CD8-positive, alpha-beta memory T cell (primary cell): ENCODE measurements around the gene GRK1. TPM values are rescaled to one million over a fixed set of nuclear protein-coding genes. Genes with fewer than 3 reads are reported as not detected.

ENCODE experiments used
- CTCF ChIA-PET: fragments of 350-600 bp; sonication (Branson Sonifier 250); formaldehyde crosslinking; loops from one replicate; lab custom pipeline; 2021; ENCODE audit warnings: antibody characterized with exemption; lab: Charles Lee
- POLR2A ChIA-PET: fragments of 350-600 bp; sonication (Branson Sonifier 250); formaldehyde crosslinking; loops from one replicate; lab custom pipeline; 2021; ENCODE audit warnings: antibody characterized with exemption; lab: Charles Lee
- DNase-seq, 5 donors: peaks; one replicate each; pipeline versions ENCODE4 v3.0.0 to v3.0.0-alpha.2; 2020 to 2022; ENCODE audit warnings: mixed read lengths in 1 of 5
- H3K27ac ChIP-seq: one replicate; pipeline ENCODE4 v1.7.0; 2013; ENCODE audit warnings: low read depth, mild to moderate bottlenecking, low read length, moderate library complexity
- H3K27me3 ChIP-seq: 2 replicates; pipeline ENCODE4 v1.7.0; 2013; ENCODE audit warnings: low read length, mild to moderate bottlenecking; ENCODE audit not compliant: insufficient read depth, poor library complexity, severe bottlenecking
- H3K36me3 ChIP-seq: 2 replicates; pipeline ENCODE4 v1.7.0; 2013; ENCODE audit warnings: mild to moderate bottlenecking, low read length, moderate library complexity; ENCODE audit not compliant: insufficient read depth
- H3K4me1 ChIP-seq: 2 replicates; pipeline ENCODE4 v1.7.0; 2013; ENCODE audit warnings: mild to moderate bottlenecking, low read length, moderate library complexity; ENCODE audit not compliant: insufficient read depth
- H3K4me3 ChIP-seq: 2 replicates; pipeline ENCODE4 v1.7.0; 2013; ENCODE audit warnings: mild to moderate bottlenecking, low read length
- H3K9me3 ChIP-seq: 2 replicates; pipeline ENCODE4 v1.7.0; 2013; ENCODE audit warnings: mild to moderate bottlenecking, low read length
- H3K27ac Mint-ChIP-seq, 8 donors: one replicate each; pipeline ENCODE4 v1.8.0; 2020 to 2021; ENCODE audit warnings: mixed read lengths in 8 of 8, mild to moderate bottlenecking in 6 of 8, inconsistent platforms in 3 of 8, moderate library complexity in 3 of 8
- H3K27me3 Mint-ChIP-seq, 2 donors: one replicate each; pipeline ENCODE4 v1.8.0; 2020 to 2021; ENCODE audit warnings: mixed read lengths in 2 of 2, mild to moderate bottlenecking in 1 of 2, moderate library complexity in 1 of 2
- H3K36me3 Mint-ChIP-seq, 3 donors: one replicate each; pipeline ENCODE4 v1.8.0; 2020 to 2021; ENCODE audit warnings: mixed read lengths in 3 of 3, inconsistent platforms in 1 of 3, mild to moderate bottlenecking in 1 of 3
- H3K4me1 Mint-ChIP-seq, 3 donors: one replicate each; pipeline ENCODE4 v1.8.0; 2020 to 2021; ENCODE audit warnings: mixed read lengths in 3 of 3, inconsistent platforms in 1 of 3, mild to moderate bottlenecking in 1 of 3
- H3K4me3 Mint-ChIP-seq, 7 donors: one replicate each; pipeline ENCODE4 v1.8.0; 2020 to 2021; ENCODE audit warnings: mixed read lengths in 7 of 7, mild to moderate bottlenecking in 6 of 7, moderate library complexity in 4 of 7, inconsistent platforms in 2 of 7
- H3K9me3 Mint-ChIP-seq, 5 donors: one replicate each; pipeline ENCODE4 v1.8.0; 2020 to 2022; ENCODE audit warnings: mixed read lengths in 5 of 5, mild to moderate bottlenecking in 3 of 5, moderate library complexity in 2 of 5, inconsistent platforms in 1 of 5
- polyA plus RNA-seq: library from polyadenylated mRNA; unstranded; fragments of 300-500 nt; fragmentation: Illumina TruSeq; gene quantifications from one replicate; pipeline ENCODE4 v1.2.3, GENCODE V29; 2021
- total RNA-seq, 2 experiments: library from RNA; stranded (reverse); gene quantifications; one replicate each; pipeline ENCODE4 v1.2.3, GENCODE V29; 2021

The GRK1 gene
- total and polyA plus RNA-seq, 3 experiments from 2014 or later: not detected

GRCh38 chr13:113754691-113755090 lies 87.7 kb downstream of the GRK1 start:
- peaks cover 11% of the 10 kb centered on the region for H3K4me1 ChIP-seq
- H3K27me3 Mint-ChIP-seq: peaks cover 19 to 31% of the 10 kb centered on the region in 2 donors
- DNase-seq: peak in 1 of 5 donors; percentile 39
- H3K36me3 Mint-ChIP-seq: peaks cover 0 to 3% (median 0%) of the 10 kb centered on the region in 3 donors
- H3K27ac Mint-ChIP-seq: no peak overlapping the region
- peaks cover 5 to 10% (median 9%) of the 10 kb centered on the region in 3 donors for H3K4me1 Mint-ChIP-seq
- H3K27ac ChIP-seq: no peak overlapping the region
- CTCF ChIA-PET: no interaction called here
- no peak overlapping the region for H3K4me3 ChIP-seq
- no peaks in the 10 kb centered on the region for H3K9me3 ChIP-seq
- POLR2A ChIA-PET: no interaction called here
- H3K4me3 Mint-ChIP-seq: no peak overlapping the region
- peaks cover 0 to 4% (median 0%) of the 10 kb centered on the region in 5 donors for H3K9me3 Mint-ChIP-seq
- no peaks in the 10 kb centered on the region for H3K36me3 ChIP-seq
- peaks cover 12% of the 10 kb centered on the region for H3K27me3 ChIP-seq

DNA sequence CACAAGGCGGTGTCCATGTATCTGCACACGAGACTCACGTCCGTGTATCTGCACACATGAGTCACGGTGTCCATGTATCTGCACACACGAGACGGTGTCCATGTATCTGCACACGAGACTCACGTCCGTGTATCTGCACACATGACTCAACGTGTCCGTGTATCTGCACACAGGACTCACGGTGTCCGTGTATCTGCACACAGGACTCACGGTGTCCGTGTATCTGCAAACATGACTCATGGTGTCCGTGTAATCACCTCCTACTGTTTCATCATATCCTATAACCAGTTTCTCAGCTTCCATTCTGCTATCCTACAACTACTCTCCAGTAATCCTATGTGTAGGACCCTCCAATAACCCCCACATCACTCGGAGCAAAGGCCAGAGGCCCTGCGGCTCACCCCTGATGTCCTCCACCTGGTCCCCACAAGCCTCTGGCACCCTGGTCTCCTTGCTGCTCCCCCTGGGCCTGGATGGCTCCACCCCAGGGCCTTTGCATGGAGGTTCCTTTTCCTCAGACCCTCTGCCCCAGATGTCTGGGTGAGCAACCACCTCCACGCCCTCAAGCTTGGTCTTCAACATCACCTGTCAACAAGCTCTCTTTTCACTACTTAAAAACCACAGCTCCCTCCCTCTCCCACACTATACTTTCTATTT lies 89.5 kb downstream of the GRK1 start:
- peaks cover 29% of the 10 kb centered on the region for H3K27me3 ChIP-seq
- CTCF ChIA-PET: no interaction called here

GRCh38 chr13:113758651-113759524 lies 91.9 kb downstream of the GRK1 start, which contains the start of gene TMEM255B:
Gene TMEM255B, plus strand, starts transcription at chr13:113759226. Its CDS starts 44 bp downstream, at chr13:113759270.
- CTCF ChIA-PET: no interaction called here
- Mint-ChIP-seq H3K9me3 (peaks cover 0 to 2% (median 0%) of the 10 kb centered on the region in 5 donors), H3K27me3 (peaks cover 49 to 70% of the 10 kb centered on the region in 2 donors), H3K27ac (peak within 1 kb of the TSS in 3 of 8 donors; percentile 31 to 81 (median 38)), H3K4me3 (peak within 1 kb of the TSS; percentile 84 to 93 (median 88)), H3K36me3 (peaks cover 0 to 3% (median 0%) of the 10 kb centered on the region in 3 donors), H3K4me1 (peaks cover 8 to 14% (median 13%) of the 10 kb centered on the region in 3 donors)
- Histone ChIP-seq H3K36me3 (no peaks in the 10 kb centered on the region), H3K4me1 (peaks cover 15% of the 10 kb centered on the region), H3K27ac (no peak within 1 kb of the TSS), H3K4me3 (peak within 1 kb of the TSS; percentile 65), H3K27me3 (peaks cover 40% of the 10 kb centered on the region), H3K9me3 (no peaks in the 10 kb centered on the region)
- peak; percentile 48 to 75 (median 65) for DNase-seq
- POLR2A ChIA-PET: no interaction called here

More for the DNA sequence above, 89.5 kb downstream of the GRK1 start:
- Histone ChIP-seq H3K9me3 (no peaks in the 10 kb centered on the region), H3K4me1 (peaks cover 15% of the 10 kb centered on the region), H3K36me3 (no peaks in the 10 kb centered on the region), H3K27ac (no peak overlapping the region), H3K4me3 (no peak overlapping the region)
- H3K9me3 Mint-ChIP-seq: no peaks in the 10 kb centered on the region
- DNase-seq: no peak
- peaks cover 0 to 3% (median 0%) of the 10 kb centered on the region in 3 donors for H3K36me3 Mint-ChIP-seq
- peaks cover 8 to 14% (median 13%) of the 10 kb centered on the region in 3 donors for H3K4me1 Mint-ChIP-seq
- H3K4me3 Mint-ChIP-seq: no peak overlapping the region
- H3K27me3 Mint-ChIP-seq: peaks cover 35 to 50% of the 10 kb centered on the region in 2 donors
- H3K27ac Mint-ChIP-seq: no peak overlapping the region
- POLR2A ChIA-PET: no interaction called here

DNA sequence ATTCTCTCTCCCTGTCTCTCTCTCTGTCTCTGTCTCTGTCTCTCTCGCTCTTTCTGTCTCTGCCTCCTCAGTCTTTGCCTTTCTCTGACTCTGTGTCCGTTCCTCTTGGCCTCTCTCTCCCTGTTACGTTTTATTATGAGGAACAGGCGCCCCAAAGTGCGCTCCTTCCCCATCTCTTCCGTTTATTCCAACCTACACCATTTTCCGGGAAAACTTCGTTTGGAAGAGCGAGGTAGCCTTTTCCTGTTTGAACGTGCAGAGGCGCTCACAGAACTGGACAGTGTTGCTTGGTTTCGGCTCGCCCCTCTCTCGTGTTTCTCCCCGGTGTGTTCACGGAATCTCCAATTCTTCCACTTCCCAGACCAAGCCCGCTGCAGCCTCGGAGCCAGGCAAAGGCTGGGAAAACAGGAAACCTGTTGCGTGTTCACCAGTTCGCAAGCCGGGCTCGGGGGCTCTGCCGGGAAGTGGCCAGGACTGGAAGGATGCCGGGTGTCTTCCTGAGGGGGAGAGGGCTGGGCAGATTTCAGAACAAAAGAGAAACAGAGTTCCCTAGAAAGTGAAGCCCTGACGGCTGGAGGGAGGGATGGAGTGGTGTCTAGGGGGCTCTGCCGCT lies 92.6 kb downstream of the GRK1 start:
- Mint-ChIP-seq H3K27ac (peak overlapping the region in 3 of 8 donors; percentile 31 to 81 (median 38)), H3K4me3 (peak overlapping the region; percentile 84 to 93 (median 88)), H3K27me3 (peaks cover 49 to 72% of the 10 kb centered on the region in 2 donors), H3K36me3 (peaks cover 0 to 3% (median 0%) of the 10 kb centered on the region in 3 donors), H3K9me3 (peaks cover 0 to 2% (median 0%) of the 10 kb centered on the region in 5 donors), H3K4me1 (peaks cover 8 to 14% (median 13%) of the 10 kb centered on the region in 3 donors)
- CTCF ChIA-PET: no interaction called here
- Histone ChIP-seq H3K4me3 (peak overlapping the region; percentile 65), H3K36me3 (no peaks in the 10 kb centered on the region), H3K27me3 (peaks cover 40% of the 10 kb centered on the region), H3K4me1 (peaks cover 15% of the 10 kb centered on the region), H3K27ac (no peak overlapping the region), H3K9me3 (no peaks in the 10 kb centered on the region)
- POLR2A ChIA-PET: no interaction called here
- no peak for DNase-seq

- H3K4me1 Mint-ChIP-seq: peaks cover 8 to 14% (median 13%) of the 10 kb centered on the region in 3 donors
- Histone ChIP-seq H3K4me3 (no peak overlapping the region), H3K27me3 (peaks cover 40% of the 10 kb centered on the region), H3K27ac (no peak overlapping the region), H3K36me3 (no peaks in the 10 kb centered on the region), H3K9me3 (no peaks in the 10 kb centered on the region), H3K4me1 (peaks cover 15% of the 10 kb centered on the region)
- no peak overlapping the region for H3K4me3 Mint-ChIP-seq
- CTCF ChIA-PET: no interaction called here
- POLR2A ChIA-PET: no interaction called here
- H3K9me3 Mint-ChIP-seq: peaks cover 0 to 2% (median 0%) of the 10 kb centered on the region in 5 donors
- peaks cover 49 to 81% of the 10 kb centered on the region in 2 donors for H3K27me3 Mint-ChIP-seq
- H3K27ac Mint-ChIP-seq: no peak overlapping the region
- DNase-seq: no peak
- H3K36me3 Mint-ChIP-seq: peaks cover 0 to 3% (median 0%) of the 10 kb centered on the region in 3 donors
Observed at GRCh38 chr13:113761136-113761535, 94.1 kb downstream of the GRK1 start.

GRCh38 chr13:113762075-113762474 lies 95.1 kb downstream of the GRK1 start:
- ChIA-PET POLR2A (no interaction called here), CTCF (no interaction called here)
- Histone ChIP-seq H3K27me3 (peaks cover 40% of the 10 kb centered on the region), H3K4me1 (peaks cover 15% of the 10 kb centered on the region), H3K36me3 (no peaks in the 10 kb centered on the region), H3K9me3 (no peaks in the 10 kb centered on the region), H3K4me3 (no peak overlapping the region), H3K27ac (no peak overlapping the region)
- no peak overlapping the region for H3K27ac Mint-ChIP-seq
- H3K4me1 Mint-ChIP-seq: peaks cover 8 to 14% (median 11%) of the 10 kb centered on the region in 3 donors
- no peak for DNase-seq
- peaks cover 0 to 2% (median 0%) of the 10 kb centered on the region in 5 donors for H3K9me3 Mint-ChIP-seq
- H3K4me3 Mint-ChIP-seq: peak overlapping the region in 1 of 7 donors; percentile 20
- peaks cover 44 to 82% of the 10 kb centered on the region in 2 donors for H3K27me3 Mint-ChIP-seq
- peaks cover 0 to 3% (median 0%) of the 10 kb centered on the region in 3 donors for H3K36me3 Mint-ChIP-seq

DNA sequence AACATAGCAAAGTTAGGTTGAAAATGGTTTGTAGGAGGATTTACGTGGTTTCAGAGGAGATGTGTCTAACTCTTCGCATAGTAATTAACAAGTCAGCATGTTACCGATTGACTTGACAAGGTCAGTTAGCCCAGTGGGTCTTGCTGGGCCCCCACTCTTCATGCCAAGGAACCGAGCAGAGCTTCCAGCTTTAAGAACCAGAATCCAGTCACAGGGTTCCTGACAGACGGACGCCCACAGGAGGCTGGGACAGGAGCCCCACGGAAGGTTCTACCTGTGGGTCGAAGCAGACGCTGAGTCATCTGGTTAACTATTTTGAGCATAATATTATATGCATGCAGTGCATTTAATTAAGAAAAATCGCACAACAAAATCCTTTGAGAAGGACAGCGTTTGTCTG lies 95.5 kb downstream of the GRK1 start:
- Mint-ChIP-seq H3K36me3 (peaks cover 0 to 3% (median 0%) of the 10 kb centered on the region in 3 donors), H3K27me3 (peaks cover 43 to 80% of the 10 kb centered on the region in 2 donors), H3K4me1 (peaks cover 8 to 14% (median 11%) of the 10 kb centered on the region in 3 donors), H3K9me3 (peaks cover 0 to 2% (median 0%) of the 10 kb centered on the region in 5 donors), H3K4me3 (no peak overlapping the region), H3K27ac (no peak overlapping the region)
- Histone ChIP-seq H3K36me3 (no peaks in the 10 kb centered on the region), H3K27ac (no peak overlapping the region), H3K9me3 (no peaks in the 10 kb centered on the region), H3K4me1 (peaks cover 15% of the 10 kb centered on the region), H3K4me3 (no peak overlapping the region), H3K27me3 (peaks cover 40% of the 10 kb centered on the region)
- CTCF ChIA-PET: no interaction called here
- POLR2A ChIA-PET: no interaction called here
- DNase-seq: no peak
